GM19043 (cell line): ENCODE data around the gene CKMT1B.
"Not testable (repeated sequence)": the region's sequence is repeated elsewhere in the genome, so short reads cannot be mapped to it uniquely, and the experiment has no call there.

ENCODE experiments used
- ATAC-seq: cut with Tn5 transposase; IDR thresholded peaks from one replicate; pipeline ENCODE4 v1.9.1; 2021; ENCODE audit warnings: low read depth; ENCODE audit not compliant: unreplicated experiment

CKMT1B gene

GRCh38 chr15:43593328-43594190 is at the start of gene CKMT1B:
CKMT1B (plus strand) TSS chr15:43594027; CDS start chr15:43594219, 192 bp downstream.
- ATAC-seq = not testable (repeated sequence)

- ATAC-seq = no peak
These were observed 49.6 kb upstream of the CKMT1B start for GRCh38 chr15:43544266-43544665.

- no peak for ATAC-seq
These were observed 48.4 kb upstream of the CKMT1B start for GRCh38 chr15:43545426-43545825.

- no peak for ATAC-seq
These were observed 46.3 kb upstream of the CKMT1B start for GRCh38 chr15:43547539-43547938.

- ATAC-seq = no peak
These were observed 43.1 kb upstream of the CKMT1B start for GRCh38 chr15:43550527-43551363.

GRCh38 chr15:43552256-43552655 is 41.6 kb upstream of the CKMT1B start:
- no peak for ATAC-seq

- no peak for ATAC-seq
These were observed 40.8 kb upstream of the CKMT1B start for GRCh38 chr15:43552986-43553385.

- not testable (repeated sequence) for ATAC-seq
These were observed 31.1 kb upstream of the CKMT1B start for GRCh38 chr15:43562753-43563152.

- not testable (repeated sequence) for ATAC-seq
These were observed 30.0 kb upstream of the CKMT1B start for GRCh38 chr15:43563793-43564192.

- not testable (repeated sequence) for ATAC-seq
These were observed 27.2 kb upstream of the CKMT1B start for GRCh38 chr15:43566615-43567014.

GRCh38 chr15:43574607-43575006 is 19.2 kb upstream of the CKMT1B start:
- ATAC-seq = not testable (repeated sequence)

- ATAC-seq = peak; percentile 86
These were observed 3.9 kb upstream of the CKMT1B start, which contains the start of gene PPIP5K1 for GRCh38 chr15:43589778-43590466. PPIP5K1 (minus strand) TSS chr15:43590208; CDS start chr15:43584504, 5,704 bp downstream.

- ATAC-seq = not testable (repeated sequence)
These were observed 986 bp upstream of the CKMT1B start for GRCh38 chr15:43592841-43593240.

GRCh38 chr15:43599131-43599530 is 5.3 kb downstream of the CKMT1B start:
- not testable (repeated sequence) for ATAC-seq

- ATAC-seq = not testable (repeated sequence)
These were observed 6.4 kb downstream of the CKMT1B start for GRCh38 chr15:43600200-43600599.

- ATAC-seq = not testable (repeated sequence)
These were observed 8.4 kb downstream of the CKMT1B start for GRCh38 chr15:43602233-43602632.

GRCh38 chr15:43617750-43618149 is 23.9 kb downstream of the CKMT1B start:
- not testable (repeated sequence) for ATAC-seq

GRCh38 chr15:43618700-43619099 is 24.9 kb downstream of the CKMT1B start, which contains the start of gene STRC:
STRC (minus strand) TSS chr15:43618800; CDS start chr15:43618722, 78 bp downstream.
- ATAC-seq = not testable (repeated sequence)

- ATAC-seq = not testable (repeated sequence)
These were observed 28.4 kb downstream of the CKMT1B start for GRCh38 chr15:43622068-43622799.

- ATAC-seq = no peak
These were observed 31.3 kb downstream of the CKMT1B start for GRCh38 chr15:43625106-43625505.
